ENCODE measurements around the gene IFNAR1.

The IFNAR1 gene

GRCh38 chr21:33369586-33369985 is 44.8 kb downstream of the IFNAR1 start:
- TF ChIP-seq ISL1 (CRISPR knock-in tag; IDR thresholded peaks at IDR 0.05) (no peak), ESRRG (CRISPR knock-in tag; IDR thresholded peaks at IDR 0.05) (no peak), RARB (CRISPR knock-in tag; IDR thresholded peaks at IDR 0.05) (no peak), TSHZ2 (CRISPR knock-in tag; IDR thresholded peaks at IDR 0.05) (no peak), TCF4 (CRISPR knock-in tag; IDR thresholded peaks at IDR 0.05; ENCODE audit: borderline replicate concordance) (no peak), ZC3H10 (CRISPR knock-in tag; IDR thresholded peaks at IDR 0.05) (no peak), ARNTL (CRISPR knock-in tag; IDR thresholded peaks at IDR 0.05; ENCODE audit: borderline replicate concordance, low read depth) (no peak), ZFP3 (CRISPR knock-in tag; IDR thresholded peaks at IDR 0.05) (no peak), ZNF70 (CRISPR knock-in tag; IDR thresholded peaks at IDR 0.05) (no peak), SNAI2 (CRISPR knock-in tag; IDR thresholded peaks at IDR 0.05) (no peak), OSR1 (CRISPR knock-in tag; IDR thresholded peaks at IDR 0.05) (no peak), GLIS3 (CRISPR knock-in tag; IDR thresholded peaks at IDR 0.05) (no peak)
- TF ChIP-seq, protein P1, sequence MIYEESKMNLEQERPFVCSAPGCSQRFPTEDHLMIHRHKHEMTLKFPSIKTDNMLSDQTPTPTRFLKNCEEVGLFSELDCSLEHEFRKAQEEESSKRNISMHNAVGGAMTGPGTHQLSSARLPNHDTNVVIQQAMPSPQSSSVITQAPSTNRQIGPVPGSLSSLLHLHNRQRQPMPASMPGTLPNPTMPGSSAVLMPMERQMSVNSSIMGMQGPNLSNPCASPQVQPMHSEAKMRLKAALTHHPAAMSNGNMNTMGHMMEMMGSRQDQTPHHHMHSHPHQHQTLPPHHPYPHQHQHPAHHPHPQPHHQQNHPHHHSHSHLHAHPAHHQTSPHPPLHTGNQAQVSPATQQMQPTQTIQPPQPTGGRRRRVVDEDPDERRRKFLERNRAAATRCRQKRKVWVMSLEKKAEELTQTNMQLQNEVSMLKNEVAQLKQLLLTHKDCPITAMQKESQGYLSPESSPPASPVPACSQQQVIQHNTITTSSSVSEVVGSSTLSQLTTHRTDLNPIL (CRISPR knock-in tag; IDR thresholded peaks at IDR 0.05; ENCODE audit: low read depth) = no peak
- TF ChIP-seq, protein P2, sequence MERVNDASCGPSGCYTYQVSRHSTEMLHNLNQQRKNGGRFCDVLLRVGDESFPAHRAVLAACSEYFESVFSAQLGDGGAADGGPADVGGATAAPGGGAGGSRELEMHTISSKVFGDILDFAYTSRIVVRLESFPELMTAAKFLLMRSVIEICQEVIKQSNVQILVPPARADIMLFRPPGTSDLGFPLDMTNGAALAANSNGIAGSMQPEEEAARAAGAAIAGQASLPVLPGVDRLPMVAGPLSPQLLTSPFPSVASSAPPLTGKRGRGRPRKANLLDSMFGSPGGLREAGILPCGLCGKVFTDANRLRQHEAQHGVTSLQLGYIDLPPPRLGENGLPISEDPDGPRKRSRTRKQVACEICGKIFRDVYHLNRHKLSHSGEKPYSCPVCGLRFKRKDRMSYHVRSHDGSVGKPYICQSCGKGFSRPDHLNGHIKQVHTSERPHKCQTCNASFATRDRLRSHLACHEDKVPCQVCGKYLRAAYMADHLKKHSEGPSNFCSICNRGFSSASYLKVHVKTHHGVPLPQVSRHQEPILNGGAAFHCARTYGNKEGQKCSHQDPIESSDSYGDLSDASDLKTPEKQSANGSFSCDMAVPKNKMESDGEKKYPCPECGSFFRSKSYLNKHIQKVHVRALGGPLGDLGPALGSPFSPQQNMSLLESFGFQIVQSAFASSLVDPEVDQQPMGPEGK (CRISPR knock-in tag; IDR thresholded peaks at IDR 0.05; ENCODE audit: borderline replicate concordance) = no peak
- ATAC-seq = no peak

GRCh38 chr21:33370305-33370704 is 45.5 kb downstream of the IFNAR1 start:
- no peak for TF ChIP-seq ZFP30 (CRISPR knock-in tag; IDR thresholded peaks at IDR 0.05)
- TF ChIP-seq OSR1 (CRISPR knock-in tag; IDR thresholded peaks at IDR 0.05) = no peak
- TF ChIP-seq RARB (CRISPR knock-in tag; IDR thresholded peaks at IDR 0.05) = no peak
- no peak for TF ChIP-seq ZC3H10 (CRISPR knock-in tag; IDR thresholded peaks at IDR 0.05)
- no peak for TF ChIP-seq TCF4 (CRISPR knock-in tag; IDR thresholded peaks at IDR 0.05; ENCODE audit: borderline replicate concordance)
- TF ChIP-seq, protein P3, sequence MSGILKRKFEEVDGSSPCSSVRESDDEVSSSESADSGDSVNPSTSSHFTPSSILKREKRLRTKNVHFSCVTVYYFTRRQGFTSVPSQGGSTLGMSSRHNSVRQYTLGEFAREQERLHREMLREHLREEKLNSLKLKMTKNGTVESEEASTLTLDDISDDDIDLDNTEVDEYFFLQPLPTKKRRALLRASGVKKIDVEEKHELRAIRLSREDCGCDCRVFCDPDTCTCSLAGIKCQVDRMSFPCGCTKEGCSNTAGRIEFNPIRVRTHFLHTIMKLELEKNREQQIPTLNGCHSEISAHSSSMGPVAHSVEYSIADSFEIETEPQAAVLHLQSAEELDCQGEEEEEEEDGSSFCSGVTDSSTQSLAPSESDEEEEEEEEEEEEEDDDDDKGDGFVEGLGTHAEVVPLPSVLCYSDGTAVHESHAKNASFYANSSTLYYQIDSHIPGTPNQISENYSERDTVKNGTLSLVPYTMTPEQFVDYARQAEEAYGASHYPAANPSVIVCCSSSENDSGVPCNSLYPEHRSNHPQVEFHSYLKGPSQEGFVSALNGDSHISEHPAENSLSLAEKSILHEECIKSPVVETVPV (CRISPR knock-in tag; IDR thresholded peaks at IDR 0.05) = no peak
- no peak for TF ChIP-seq TOX (CRISPR knock-in tag; IDR thresholded peaks at IDR 0.05; ENCODE audit: borderline replicate concordance)
- no peak for TF ChIP-seq ZNF70 (CRISPR knock-in tag; IDR thresholded peaks at IDR 0.05)
- no peak for TF ChIP-seq ARNTL (CRISPR knock-in tag; IDR thresholded peaks at IDR 0.05; ENCODE audit: borderline replicate concordance, low read depth)
- no peak for TF ChIP-seq ZNF8 (CRISPR knock-in tag; IDR thresholded peaks at IDR 0.05)
- TF ChIP-seq, protein P4, sequence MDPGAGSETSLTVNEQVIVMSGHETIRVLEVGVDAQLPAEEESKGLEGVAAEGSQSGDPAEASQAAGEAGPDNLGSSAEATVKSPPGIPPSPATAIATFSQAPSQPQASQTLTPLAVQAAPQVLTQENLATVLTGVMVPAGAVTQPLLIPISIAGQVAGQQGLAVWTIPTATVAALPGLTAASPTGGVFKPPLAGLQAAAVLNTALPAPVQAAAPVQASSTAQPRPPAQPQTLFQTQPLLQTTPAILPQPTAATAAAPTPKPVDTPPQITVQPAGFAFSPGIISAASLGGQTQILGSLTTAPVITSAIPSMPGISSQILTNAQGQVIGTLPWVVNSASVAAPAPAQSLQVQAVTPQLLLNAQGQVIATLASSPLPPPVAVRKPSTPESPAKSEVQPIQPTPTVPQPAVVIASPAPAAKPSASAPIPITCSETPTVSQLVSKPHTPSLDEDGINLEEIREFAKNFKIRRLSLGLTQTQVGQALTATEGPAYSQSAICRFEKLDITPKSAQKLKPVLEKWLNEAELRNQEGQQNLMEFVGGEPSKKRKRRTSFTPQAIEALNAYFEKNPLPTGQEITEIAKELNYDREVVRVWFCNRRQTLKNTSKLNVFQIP (CRISPR knock-in tag; IDR thresholded peaks at IDR 0.05; ENCODE audit: borderline replicate concordance, low read depth) = no peak
- TF ChIP-seq ESRRG (CRISPR knock-in tag; IDR thresholded peaks at IDR 0.05) = no peak
- TF ChIP-seq ZFP3 (CRISPR knock-in tag; IDR thresholded peaks at IDR 0.05) = no peak
- no peak for TF ChIP-seq ISL1 (CRISPR knock-in tag; IDR thresholded peaks at IDR 0.05)
- TF ChIP-seq, protein P1 (CRISPR knock-in tag; IDR thresholded peaks at IDR 0.05; ENCODE audit: low read depth) = no peak
- TF ChIP-seq CSDC2 (CRISPR knock-in tag; IDR thresholded peaks at IDR 0.05) = no peak
- no peak for TF ChIP-seq BACH2 (CRISPR knock-in tag; IDR thresholded peaks at IDR 0.05; ENCODE audit: borderline replicate concordance)
- TF ChIP-seq ZNF565 (CRISPR knock-in tag; conservative IDR thresholded peaks at IDR 0.05; ENCODE audit: low read depth) = no peak
- TF ChIP-seq SNAI2 (CRISPR knock-in tag; IDR thresholded peaks at IDR 0.05) = no peak
- TF ChIP-seq GLIS3 (CRISPR knock-in tag; IDR thresholded peaks at IDR 0.05) = no peak
- no peak for ATAC-seq

Data from SK-N-SH treated with all-trans-retinoic acid at 6 μM for 48 hours (cell line).